Pancreas (tissue), 10 donors: ENCODE data around the gene MLF2. TPM values are rescaled to one million over a fixed set of nuclear protein-coding genes. Genes with fewer than 3 reads are reported as not detected.

Experiments
- ATAC-seq, 4 donors: fragments of 200-7000 bp; cut with Tn5 transposase; one replicate each; pipeline versions ENCODE4 v1.8.0 to v1.9.1; 2020; ENCODE audit warnings: mild to moderate bottlenecking in 4 of 4, moderate library complexity in 4 of 4
- DNase-seq, 6 donors: peaks; one replicate each; pipeline ENCODE4 v3.0.0-alpha.2; 2020
- FAIRE-seq: peaks from 2 replicates; lab custom pipeline; 2012; peaks lifted over from hg19 to GRCh38; lab: Jason Lieb, UNC
- H3K27ac ChIP-seq, 4 donors: fragments of 200-600 bp; sonication (generic); 1 replicate in 3 of 4; 2 replicates in 1 of 4; pipeline versions ENCODE4 v1.5.0 to v1.8.0; 2020
- H3K27me3 ChIP-seq, 4 donors: fragments of 200-600 bp; one replicate each; pipeline ENCODE4 v1.8.0; 2021
- H3K36me3 ChIP-seq, 3 donors: fragments of 200-600 bp; sonication (generic) in 1 of 3; one replicate each; pipeline versions ENCODE4 v1.5.0 to v1.8.0; 2020 to 2021
- H3K4me1 ChIP-seq, 3 donors: fragments of 200-600 bp; one replicate each; pipeline ENCODE4 v1.8.0; 2021
- H3K4me3 ChIP-seq, 4 donors: fragments of 200-600 bp; sonication (generic) in 2 of 4; one replicate each; pipeline versions ENCODE4 v1.5.0 to v1.8.0; 2020 to 2021
- H3K9me3 ChIP-seq, 4 donors: fragments of 200-600 bp; one replicate each; pipeline ENCODE4 v1.8.0; 2021
- CTCF ChIP-seq, 4 donors: fragments of 200-600 bp; sonication (generic) in 3 of 4; IDR thresholded peaks; one replicate each; pipeline versions ENCODE4 v1.5.0 to v1.8.0; 2021; ENCODE audit warnings: antibody characterized with exemption in 4 of 4
- WGBS, 2 donors: extraction: QIAGEN DNeasy Blood & Tissue Kit; methylation state at CpG; one replicate each; pipeline ENCODE4 v1.1.7; 2013; 5-methylcytosine and 5-hydroxymethylcytosine counted together
- intact Hi-C, 3 donors: fragments of 100-400 bp; cut with DNase I; formaldehyde crosslinking; loops; one replicate each; pipeline versions ENCODE4 v1.11.1 to v1.14.2; 2022
- polyA plus RNA-seq, 2 donors: library from polyadenylated mRNA; stranded (reverse); fragments of 200-250 nt; gene quantifications; one replicate each; pipeline ENCODE4 v1.2.3, GENCODE V29; 2013
- total RNA-seq, 6 donors: library from RNA; stranded (reverse); fragmentation: NEBNext Ultra II Directional in 4 of 6; extraction: Animal tissue kit (Norgen Biotek cat#: 25700) in 4 of 6; gene quantifications; one replicate each; pipeline versions ENCODE4 v1.2.1 to v1.2.4, GENCODE V29; 2021 to 2023
- donor health status: healthy with polysubstance abuse.
- donor health status: DM: no; HTN: no; CAD: no; lungs with moderate emphysema.
- donor health status: DM: no; HTN: no; CAD: no.
- donor health status: control.
- donor health status: control.
- donor health status: Bipolar disorder and iron deficiency.
- donor health status: DM: yes; HTN: yes; CAD: no.
- donor health status: DM: no; HTN: no; CAD: no.
- donor health status: DM: no; HTN: no; CAD: no.
- donor health status: DM: yes; HTN: yes; CAD: no.

MLF2 gene
- total and polyA plus RNA-seq, 8 donors = 38.5 to 111 (median 60.8) TPM

- Histone ChIP-seq H3K9me3 (no peaks in the 10 kb centered on the region), H3K4me3 (no peak overlapping the region), H3K36me3 (no peaks in the 10 kb centered on the region), H3K27ac (no peak overlapping the region), H3K27me3 (no peaks in the 10 kb centered on the region), H3K4me1 (no peaks in the 10 kb centered on the region)
- TF ChIP-seq CTCF (IDR thresholded peaks at IDR 0.05) = no peak
- intact Hi-C loops = no loop called here
- FAIRE-seq (no peak), DNase-seq (no peak), ATAC-seq (no peak)
- WGBS, 2 donors = 90 to 92% methylated on average over 5 of the region's 5 CpGs
Measured at GRCh38 chr12:6787309-6787708, 34.4 kb upstream of the MLF2 start.

GRCh38 chr12:6786416-6787094, 33.6 kb upstream of the MLF2 start:
- WGBS, 2 donors = 66 to 76% methylated on average over 9 of the region's 9 CpGs
- Histone ChIP-seq H3K9me3 (no peaks in the 10 kb centered on the region), H3K36me3 (no peaks in the 10 kb centered on the region), H3K4me3 (no peak overlapping the region), H3K27me3 (no peaks in the 10 kb centered on the region), H3K27ac (no peak overlapping the region), H3K4me1 (no peaks in the 10 kb centered on the region)
- TF ChIP-seq CTCF (IDR thresholded peaks at IDR 0.05) = no peak
- intact Hi-C loops = no loop called here
- FAIRE-seq = no peak
- ATAC-seq = no peak
- no peak for DNase-seq

DNA sequence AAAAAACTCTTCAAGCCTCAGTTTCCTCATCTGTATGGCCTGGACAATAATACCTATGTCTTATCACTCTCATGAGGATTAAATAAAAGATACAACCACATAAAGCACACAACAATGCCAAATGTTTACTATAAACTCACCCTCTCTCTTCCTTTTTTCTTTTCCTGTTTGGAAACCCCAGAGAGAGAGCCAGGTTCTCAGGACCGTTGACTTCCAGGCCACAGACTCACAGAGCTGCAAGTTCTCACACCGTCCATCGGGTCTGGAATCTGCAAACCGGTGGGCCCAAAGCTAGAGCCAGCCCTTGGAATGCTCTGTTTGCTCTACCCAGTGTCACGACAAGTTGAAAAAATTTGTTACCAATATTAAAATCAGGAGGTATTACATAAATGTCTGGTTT, 31.8 kb upstream of the MLF2 start:
- whole genome bisulfite sequencing, 2 donors = 71 to 72% methylated on average over 5 of the region's 5 CpGs
- Histone ChIP-seq H3K9me3 (no peaks in the 10 kb centered on the region), H3K27ac (no peak overlapping the region), H3K4me1 (no peaks in the 10 kb centered on the region), H3K27me3 (no peaks in the 10 kb centered on the region), H3K36me3 (no peaks in the 10 kb centered on the region), H3K4me3 (no peak overlapping the region)
- ATAC-seq = no peak
- TF ChIP-seq CTCF (IDR thresholded peaks at IDR 0.05) = no peak
- no peak for FAIRE-seq
- intact Hi-C loops = loop anchor here in 1 of 3 donors (5.0 kb wide), 1 partner anchor 47 kb away; no protein-coding TSS in a partner anchor
- no peak for DNase-seq

- Histone ChIP-seq H3K27ac (no peak overlapping the region), H3K27me3 (no peaks in the 10 kb centered on the region), H3K4me3 (no peak overlapping the region), H3K9me3 (no peaks in the 10 kb centered on the region), H3K4me1 (no peaks in the 10 kb centered on the region), H3K36me3 (no peaks in the 10 kb centered on the region)
- intact Hi-C loops = loop anchor here in 1 of 3 donors (5.0 kb wide), 1 partner anchor 47 kb away; no protein-coding TSS in a partner anchor
- no peak for TF ChIP-seq CTCF (IDR thresholded peaks at IDR 0.05)
- DNase-seq = no peak
- ATAC-seq = no peak
- no peak for FAIRE-seq
- 59 to 66% methylated on average over 5 of the region's 5 CpGs for WGBS, 2 donors
Measured at GRCh38 chr12:6784296-6784695, 31.4 kb upstream of the MLF2 start.

GRCh38 chr12:6783828-6784227, 30.9 kb upstream of the MLF2 start:
- Histone ChIP-seq H3K36me3 (no peaks in the 10 kb centered on the region), H3K4me1 (no peaks in the 10 kb centered on the region), H3K9me3 (no peaks in the 10 kb centered on the region), H3K27ac (no peak overlapping the region), H3K4me3 (no peak overlapping the region), H3K27me3 (no peaks in the 10 kb centered on the region)
- ATAC-seq (no peak), FAIRE-seq (no peak), DNase-seq (no peak)
- intact Hi-C loops = loop anchor here in 1 of 3 donors (5.0 kb wide), 1 partner anchor 47 kb away; no protein-coding TSS in a partner anchor
- no peak for TF ChIP-seq CTCF (IDR thresholded peaks at IDR 0.05)
- 84 to 85% methylated on average over 9 of the region's 9 CpGs for whole genome bisulfite sequencing, 2 donors
